DND-41 (cell line): ENCODE data around the gene IL4R.

ENCODE experiments used
- CTCF ChIP-seq: IDR thresholded peaks from 2 replicates; pipeline ENCODE4 v1.5.1; 2012; ENCODE audit warnings: borderline replicate concordance, low read length, moderate library complexity, mild to moderate bottlenecking; ENCODE audit not compliant: poor library complexity, severe bottlenecking; ENCODE audit errors: extremely low read depth
- EZH2 ChIP-seq: IDR thresholded peaks from 3 replicates; pipeline ENCODE4 v1.6.1; 2012; ENCODE audit warnings: borderline replicate concordance, low read depth, mild to moderate bottlenecking, moderate library complexity, low read length, inconsistent platforms; ENCODE audit not compliant: severe bottlenecking

DNA sequence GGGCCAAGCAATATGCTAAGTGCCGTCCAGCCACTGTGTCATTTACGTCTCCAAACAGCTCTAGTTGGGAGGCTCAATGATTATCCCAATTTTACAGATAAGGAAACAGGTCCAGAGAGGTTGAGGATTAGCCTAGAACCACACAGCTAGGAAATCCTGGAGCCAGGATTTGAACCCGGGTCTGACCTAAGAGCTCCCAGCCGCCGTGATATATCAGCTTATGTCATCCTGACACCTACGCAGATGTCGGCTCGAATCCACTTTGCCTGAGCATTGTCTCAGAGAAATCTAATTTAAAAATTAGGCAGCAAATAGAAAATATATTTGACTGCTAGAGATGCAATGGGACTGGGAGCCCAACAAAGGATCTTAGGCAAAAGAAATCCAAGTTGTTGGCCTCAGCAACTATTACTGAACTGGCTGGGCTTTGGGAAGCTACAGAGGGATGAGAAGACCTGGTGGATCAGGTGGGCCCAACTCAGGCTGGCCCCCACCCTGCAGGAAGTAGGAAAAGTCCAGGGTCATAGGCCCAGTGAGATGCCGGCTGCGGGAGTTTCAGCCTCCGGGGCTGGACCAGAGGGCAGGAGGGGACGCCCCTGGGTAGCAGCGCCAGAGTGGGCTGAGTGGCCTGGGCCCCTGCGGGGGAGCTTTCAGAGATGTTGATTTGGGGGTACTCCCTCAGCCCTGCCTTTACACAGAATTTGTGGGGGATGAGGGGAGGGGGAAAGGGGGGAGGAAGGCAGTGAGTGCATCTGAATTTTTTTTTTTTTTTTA, 53.1 kb downstream of the IL4R start:
- no peak for TF ChIP-seq CTCF
- no peak for TF ChIP-seq EZH2
